HG02642 (cell line): ENCODE data around the gene DIPK1B.

Experiments
- ATAC-seq: cut with Tn5 transposase; IDR thresholded peaks from one replicate; pipeline ENCODE4 v1.9.1; 2021; ENCODE audit warnings: mild to moderate bottlenecking; ENCODE audit not compliant: unreplicated experiment, poor library complexity

Gene DIPK1B

GRCh38 chr9:136685790-136686533 lies 26.4 kb upstream of the DIPK1B start:
- no peak for ATAC-seq

DNA sequence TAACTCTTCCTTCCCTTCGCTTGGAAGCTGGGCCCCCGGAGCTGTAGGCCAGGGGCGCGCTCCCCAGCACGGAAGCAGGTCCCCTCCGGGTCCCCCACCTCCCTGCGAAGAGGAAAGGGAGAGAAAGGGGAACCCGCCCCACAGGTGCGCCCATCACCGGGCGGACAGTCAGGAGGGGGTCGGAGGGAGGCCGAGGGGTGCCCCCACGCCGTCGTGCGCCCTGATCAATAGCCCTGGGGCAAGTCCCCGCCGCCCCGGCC lies 25.9 kb upstream of the DIPK1B start:
- ATAC-seq, result peak; percentile 6

DNA sequence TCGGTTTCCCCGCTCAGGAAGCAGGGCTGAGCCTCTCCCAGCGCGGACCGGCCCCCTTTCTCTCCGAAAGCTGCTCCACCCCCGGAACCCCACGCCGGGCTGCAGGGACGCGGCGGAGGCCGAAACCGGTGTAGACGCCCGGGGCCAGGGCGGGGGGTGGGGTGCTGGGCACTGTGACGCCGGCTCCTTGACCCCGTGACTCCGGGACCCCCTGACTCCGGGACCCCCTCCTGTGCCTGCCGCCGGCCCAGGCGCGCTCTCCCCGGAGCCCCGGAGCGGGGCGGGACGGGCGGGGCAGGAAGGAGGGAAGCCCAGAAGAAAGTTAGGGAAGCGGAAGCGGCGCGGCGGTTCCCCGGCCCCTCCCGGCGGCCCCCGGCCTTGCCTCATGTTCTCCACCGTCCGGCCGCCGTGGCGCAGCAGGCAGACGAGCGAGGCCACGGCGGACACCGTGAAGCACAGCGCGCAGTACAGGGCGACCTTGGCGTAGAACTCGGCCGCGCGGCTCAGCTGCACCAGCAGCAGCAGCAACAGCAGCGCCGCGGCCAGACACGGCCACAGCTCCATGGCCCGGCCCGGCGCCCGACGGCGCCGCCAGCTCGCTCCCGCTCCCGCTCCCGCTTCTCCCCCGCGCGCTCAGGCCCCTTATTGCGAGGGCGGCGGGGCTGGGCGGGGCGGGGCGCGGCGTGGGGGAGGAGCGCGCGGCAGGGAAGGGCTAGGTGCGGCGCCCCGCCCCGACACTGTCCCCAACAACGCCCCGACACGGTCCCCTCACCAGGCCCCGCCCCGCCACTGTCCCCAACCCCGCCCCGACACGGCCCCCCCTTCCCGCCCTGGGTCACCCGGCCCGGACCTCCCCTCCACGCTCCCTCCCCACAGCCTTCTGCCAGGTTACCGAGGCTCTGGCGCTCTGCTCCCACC lies 25.3 kb upstream of the DIPK1B start, which contains the start of gene AGPAT2:
Gene AGPAT2, minus strand, starts transcription at position 664 of the 918 bp plus-strand sequence. Its CDS starts 100 bp downstream, at position 564.
- ATAC-seq, result peak; percentile 67

DNA sequence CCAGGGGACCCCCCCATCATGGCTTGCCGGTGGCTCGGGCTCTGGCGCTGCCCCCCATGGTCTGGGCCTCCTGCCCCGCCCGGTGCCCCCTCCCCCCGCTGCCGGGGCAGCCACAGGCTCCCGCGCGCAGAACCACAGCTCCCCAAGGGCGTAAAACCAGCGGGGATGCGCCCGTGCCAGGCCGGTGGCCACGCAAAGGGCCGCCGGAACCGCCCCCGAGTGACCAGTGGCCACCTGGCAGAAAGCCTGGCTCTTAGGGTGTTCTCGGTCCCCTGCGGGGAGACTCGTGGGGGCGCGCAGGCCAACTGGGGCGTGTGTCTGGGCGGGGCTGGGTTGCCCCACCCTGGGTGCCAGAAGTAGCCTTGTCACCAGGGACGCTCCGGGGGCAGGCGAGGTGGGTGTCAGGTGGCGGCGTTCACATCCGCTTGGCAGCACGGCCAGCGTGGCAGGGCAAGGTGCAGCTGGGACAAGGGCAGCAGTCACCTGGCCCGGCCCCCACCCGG lies 24.6 kb upstream of the DIPK1B start:
- peak; percentile 2 for ATAC-seq

DNA sequence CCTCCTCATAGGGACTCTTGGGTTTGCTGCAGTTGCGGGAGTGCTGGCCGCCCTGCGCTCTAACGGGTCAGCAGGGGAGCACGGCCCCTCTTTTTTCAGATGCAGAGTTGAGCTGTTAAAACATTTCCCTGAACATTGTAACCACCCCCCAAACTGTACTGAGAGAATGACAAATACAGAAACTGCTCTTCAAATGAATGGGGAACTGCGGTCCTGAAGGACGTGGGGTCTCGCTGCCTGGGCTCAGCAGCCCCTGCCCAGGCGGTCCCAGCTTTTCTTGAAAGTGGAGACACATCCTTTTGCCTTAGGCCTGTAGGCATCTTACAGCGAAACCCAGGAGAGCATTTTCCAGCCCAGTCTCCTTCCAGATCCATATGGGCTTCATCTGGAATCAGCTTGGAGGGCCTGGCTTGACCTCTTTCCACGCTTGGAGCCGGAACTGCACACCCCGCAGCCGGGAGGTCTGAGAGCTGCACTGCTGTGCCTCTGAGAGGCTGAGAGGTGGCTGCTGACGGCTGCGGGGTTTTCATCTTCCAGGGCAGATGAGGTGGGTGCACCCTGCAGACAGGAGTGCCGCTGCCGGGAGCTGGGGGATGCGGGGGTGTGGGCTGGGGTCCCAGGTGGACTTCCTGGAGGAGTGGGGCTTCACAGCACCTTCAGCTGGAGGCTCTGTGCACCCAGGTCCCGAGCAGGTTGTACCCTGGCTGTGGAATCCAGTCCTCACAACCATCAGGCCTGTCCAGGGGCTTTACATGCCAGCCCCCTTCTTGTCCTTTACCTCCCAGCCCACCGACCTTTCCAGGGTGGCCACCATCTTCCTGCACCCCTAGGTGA lies 23.9 kb upstream of the DIPK1B start:
- no peak for ATAC-seq

GRCh38 chr9:136689108-136689460 lies 23.3 kb upstream of the DIPK1B start:
- no peak for ATAC-seq

DNA sequence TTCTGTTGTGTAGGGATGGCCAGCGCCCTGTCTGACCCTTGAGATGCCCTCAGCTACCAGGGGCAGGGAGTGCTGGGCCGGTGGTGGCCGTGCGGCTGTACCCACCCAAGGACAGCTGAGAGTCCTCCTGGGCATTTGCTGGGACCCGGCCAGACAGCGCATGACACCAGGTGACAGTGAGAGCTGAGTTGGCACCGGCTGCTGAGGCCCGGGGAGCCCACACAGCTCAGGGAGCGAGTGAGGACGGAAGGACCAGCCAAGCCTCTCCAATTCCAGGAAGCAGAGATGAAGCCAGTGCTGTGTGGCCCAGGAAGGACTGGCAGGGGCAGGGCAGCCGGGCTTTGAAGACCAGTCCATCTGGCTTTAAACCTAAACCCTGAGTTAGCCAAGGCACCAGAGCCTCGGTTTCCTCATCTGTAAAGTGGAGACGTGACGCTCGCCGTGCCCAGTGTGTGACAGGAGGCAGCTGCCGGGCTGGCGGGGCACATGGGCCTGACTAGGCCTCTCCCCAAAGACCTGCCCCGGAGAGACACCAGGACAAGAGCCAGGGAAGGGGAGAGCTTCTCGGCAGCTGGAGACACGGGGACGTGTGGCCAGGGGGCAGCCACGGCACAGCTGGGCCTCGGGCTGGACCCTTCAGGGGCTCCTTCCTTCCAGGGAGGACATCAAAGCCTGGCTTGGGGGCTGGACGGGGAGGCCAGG lies 22.1 kb upstream of the DIPK1B start:
- no peak for ATAC-seq

GRCh38 chr9:136690806-136691261 lies 21.5 kb upstream of the DIPK1B start:
- ATAC-seq, result no peak

GRCh38 chr9:136691316-136692184 lies 20.8 kb upstream of the DIPK1B start:
- ATAC-seq, result no peak

DNA sequence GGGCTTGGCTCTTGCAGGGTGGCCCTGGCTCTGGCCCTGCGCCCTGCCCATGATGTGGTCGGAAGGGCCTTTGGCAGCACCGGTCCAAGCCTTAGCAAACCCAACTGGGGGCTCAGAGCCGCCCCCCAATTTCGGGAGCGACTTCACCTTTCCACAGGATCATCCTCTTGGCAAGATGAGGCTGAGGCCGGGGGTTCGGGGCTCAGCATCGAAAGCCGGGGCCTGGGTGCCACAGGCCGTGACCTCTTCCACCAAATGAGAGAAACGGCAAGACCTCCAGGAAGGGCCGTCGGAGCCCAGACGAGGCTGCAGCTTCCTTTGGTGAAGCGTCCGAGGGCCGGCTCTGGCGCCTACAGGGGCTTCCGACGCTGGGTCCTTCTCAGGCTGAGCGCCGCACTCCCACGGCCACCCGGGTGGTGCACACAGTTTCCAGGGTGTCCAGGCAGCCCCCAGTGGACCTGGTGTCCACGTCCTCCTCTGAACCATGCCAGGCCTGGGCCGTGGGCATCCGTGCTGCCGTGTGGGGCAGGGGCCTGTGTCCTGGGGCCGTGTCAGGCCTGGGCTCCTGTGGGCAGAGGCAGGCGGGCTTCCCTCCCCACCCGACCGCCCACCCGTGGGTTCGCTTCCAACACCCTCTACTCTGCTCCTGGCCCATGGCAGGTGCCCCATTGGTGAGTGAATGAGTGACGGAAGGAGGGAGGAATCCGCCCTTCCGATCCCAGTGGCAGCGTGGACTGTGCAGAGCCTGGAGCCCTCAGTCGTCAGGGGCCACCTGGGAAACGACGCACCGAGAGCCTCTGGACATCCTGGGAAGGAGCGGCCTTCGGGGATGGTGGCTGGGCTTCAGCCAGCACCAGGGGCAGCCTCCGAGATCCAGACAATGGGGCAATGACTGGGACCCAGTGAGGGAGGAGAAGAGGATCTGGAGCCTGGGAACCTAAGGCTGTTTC lies 19.9 kb upstream of the DIPK1B start:
- ATAC-seq, result no peak

DNA sequence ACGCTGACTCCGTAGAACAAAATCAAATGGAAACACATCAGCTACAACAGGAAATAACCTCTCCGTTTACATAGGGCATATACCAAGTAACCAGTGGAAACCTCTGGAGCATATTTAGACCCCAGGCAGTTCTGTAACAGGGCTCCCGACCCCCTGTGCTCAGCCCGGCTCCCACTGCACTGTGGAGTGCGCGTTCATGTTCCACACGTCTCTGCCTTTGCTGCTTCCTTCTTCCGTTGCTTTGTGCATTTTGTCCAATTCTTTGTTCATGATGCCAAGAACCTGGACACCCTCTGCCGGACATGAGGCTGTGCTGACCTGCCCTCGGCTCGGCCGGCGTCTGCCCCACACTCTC lies 19.3 kb upstream of the DIPK1B start:
- no peak for ATAC-seq

DNA sequence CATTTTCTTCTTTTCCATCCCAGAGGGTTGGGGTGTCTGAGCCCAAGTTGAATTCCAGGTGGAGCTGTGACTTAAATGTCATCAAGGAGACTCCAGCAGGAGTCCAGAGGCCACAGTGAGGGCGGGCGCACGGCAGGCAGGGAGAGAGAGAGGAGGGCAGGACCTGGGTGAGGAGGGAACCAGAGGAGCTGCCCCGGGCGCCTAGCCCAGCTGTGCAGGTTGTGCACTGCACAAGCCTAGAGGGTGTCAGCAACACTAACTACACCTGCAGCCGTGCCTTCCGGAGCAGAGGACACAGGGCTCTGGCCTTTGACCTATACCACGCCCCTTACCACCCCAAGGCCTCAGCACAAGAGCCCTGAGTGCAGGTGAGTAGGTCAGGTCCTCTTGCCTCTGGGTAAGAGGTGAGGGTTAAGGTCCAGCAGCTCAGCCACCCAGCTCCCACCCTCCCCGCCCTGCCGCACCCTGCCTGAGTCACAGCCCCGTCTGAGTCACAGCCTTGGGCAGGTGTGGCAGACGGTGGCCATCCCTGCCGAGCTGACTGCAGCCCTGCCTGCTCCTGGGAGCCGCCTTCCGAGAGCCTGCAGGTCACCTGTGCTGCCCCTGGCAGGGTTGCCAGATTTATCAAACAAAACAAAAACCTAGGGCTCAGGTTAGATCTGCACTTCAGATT lies 18.7 kb upstream of the DIPK1B start:
- no peak for ATAC-seq

- ATAC-seq, result no peak
Observed at GRCh38 chr9:136694163-136694871, 18.1 kb upstream of the DIPK1B start.

DNA sequence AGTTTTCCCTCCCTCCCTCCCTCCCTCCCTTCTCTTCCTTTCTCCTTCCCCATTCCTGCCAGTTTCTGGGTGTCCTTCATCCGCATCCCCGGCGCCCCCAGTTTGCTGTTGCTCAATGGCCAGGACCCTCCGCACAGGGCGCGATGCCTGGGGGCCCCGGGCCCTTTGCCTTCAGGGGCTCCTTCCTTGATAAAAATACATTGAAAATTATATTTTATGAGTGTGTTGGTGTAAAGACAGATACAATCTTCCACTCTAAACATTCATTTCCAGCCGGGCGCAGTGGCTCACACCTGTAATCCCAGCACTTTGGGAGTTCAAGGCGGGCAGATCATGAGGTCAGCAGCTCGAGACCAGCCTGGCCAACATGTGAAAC lies 17.5 kb upstream of the DIPK1B start:
- no peak for ATAC-seq

DNA sequence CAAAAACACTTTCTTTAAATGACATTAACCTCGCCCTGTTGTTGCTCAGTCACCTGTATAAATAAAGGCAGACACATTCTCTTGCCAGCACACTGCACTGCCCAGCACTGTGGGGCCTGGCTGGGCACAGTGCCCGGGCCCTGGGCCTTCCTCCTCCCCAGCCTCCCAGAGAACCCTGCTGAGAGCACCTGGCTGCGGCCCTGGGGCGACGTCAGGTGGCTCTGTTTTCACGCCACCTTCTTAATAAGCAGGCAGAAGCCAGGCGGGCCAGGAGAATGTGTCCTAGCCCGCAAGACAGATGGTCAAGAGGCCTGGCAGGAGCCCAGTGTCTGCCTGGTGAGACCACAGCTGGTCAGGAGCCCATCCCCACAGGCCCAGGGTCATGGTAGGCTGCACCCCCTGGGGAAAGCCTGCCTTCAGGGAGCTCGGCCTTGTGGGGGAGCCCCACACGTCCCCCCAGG lies 16.9 kb upstream of the DIPK1B start:
- no peak for ATAC-seq

DNA sequence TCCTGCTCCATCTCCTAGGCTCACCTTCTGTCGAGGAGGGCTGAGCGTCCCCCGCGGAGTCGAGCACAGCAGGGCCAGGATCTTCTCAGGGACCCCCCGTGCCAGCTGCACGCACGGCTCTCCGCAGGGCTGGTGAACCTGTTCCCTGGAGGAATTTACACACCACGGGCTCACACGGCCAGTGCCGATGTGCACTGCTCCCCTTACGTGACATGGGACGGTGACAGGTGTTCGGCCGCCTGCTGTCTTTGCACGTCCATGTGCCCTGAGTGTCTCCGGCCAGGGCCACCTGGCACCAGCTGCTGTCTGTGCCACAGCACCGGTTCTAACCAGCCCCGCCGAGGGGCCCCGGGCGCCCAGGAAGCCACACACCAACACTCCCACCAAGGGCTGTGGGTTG lies 16.4 kb upstream of the DIPK1B start:
- no peak for ATAC-seq

DNA sequence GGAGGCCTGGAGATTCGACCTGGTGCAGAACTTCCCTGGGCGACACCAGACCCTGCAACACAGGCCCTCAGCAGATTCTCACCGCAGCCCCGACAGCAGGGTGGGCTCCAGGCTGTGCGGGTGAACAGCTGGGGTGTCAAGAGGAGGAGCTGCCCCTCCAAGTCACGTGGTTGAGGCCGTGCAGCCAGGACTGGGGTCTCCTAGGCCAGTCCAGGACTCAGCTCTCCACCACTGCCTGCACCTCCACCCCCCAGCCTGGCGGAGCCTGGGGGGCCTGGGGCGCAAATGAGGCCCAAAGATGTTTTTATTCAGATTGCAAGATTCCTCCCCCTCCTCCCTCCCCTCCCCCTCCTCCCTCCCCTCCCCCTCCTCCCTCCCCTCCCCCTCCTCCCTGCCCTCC lies 15.9 kb upstream of the DIPK1B start:
- ATAC-seq, result no peak
